Muscle of leg (tissue), 11 donors: ENCODE measurements around the gene ZNF586. TPM values are rescaled to one million over a fixed set of nuclear protein-coding genes. Genes with fewer than 3 reads are reported as not detected.
"Not testable (repeated sequence)": the region's sequence is repeated elsewhere in the genome, so short reads cannot be mapped to it uniquely, and the experiment has no call there.

ENCODE experiments used
- DNase-seq: peaks from one replicate; pipeline ENCODE4 v3.0.0; 2013
- H3K27ac ChIP-seq: one replicate; pipeline ENCODE4 v1.5.1; 2013; ENCODE audit warnings: mild to moderate bottlenecking, low read length, control low read depth
- H3K27me3 ChIP-seq: one replicate; pipeline ENCODE4 v1.6.1; 2013; ENCODE audit warnings: low read length; ENCODE audit not compliant: control insufficient read depth, insufficient read depth
- H3K36me3 ChIP-seq: one replicate; pipeline ENCODE4 v1.6.1; 2013; ENCODE audit warnings: low read length; ENCODE audit not compliant: control insufficient read depth, insufficient read depth
- H3K4me1 ChIP-seq: one replicate; pipeline ENCODE4 v1.6.1; 2013; ENCODE audit warnings: low read length; ENCODE audit not compliant: control insufficient read depth, insufficient read depth
- H3K4me3 ChIP-seq: one replicate; pipeline ENCODE4 v1.5.1; 2013; ENCODE audit warnings: low read length, control low read depth
- H3K9me3 ChIP-seq: replicated peaks from 2 replicates; pipeline ENCODE4 v1.6.1; 2013; ENCODE audit warnings: low read depth, low read length; ENCODE audit not compliant: control insufficient read depth
- WGBS: methylation state at CpG from one replicate; pipeline ENCODE4 v1.1.5; 2013; ENCODE audit warnings: missing lambda C conversion rate; ENCODE audit not compliant: insufficient coverage; 5-methylcytosine and 5-hydroxymethylcytosine counted together
- polyA plus RNA-seq, 8 donors: library from polyadenylated mRNA; unstranded; fragments of 120-200 nt; gene quantifications; one replicate each; pipeline versions ENCODE4 v1.2.1 to v1.2.3, GENCODE V29; 2013; ENCODE audit warnings: inconsistent platforms in 1 of 8, low replicate concordance in 1 of 8; ENCODE audit not compliant: insufficient read length in 8 of 8, insufficient read depth in 1 of 8
- total RNA-seq: library from RNA; stranded (reverse); fragments of 120-200 nt; gene quantifications from one replicate; pipeline ENCODE4 v1.2.4, GENCODE V29; 2013

Gene ZNF586
- total and polyA plus RNA-seq, 9 donors, result 9.2 to 20.7 (median 11.2) TPM

- DNase-seq, result no peak
- Histone ChIP-seq H3K27me3 (no peaks in the 10 kb centered on the region), H3K4me3 (no peak overlapping the region), H3K36me3 (peaks cover 24% of the 10 kb centered on the region), H3K4me1 (no peaks in the 10 kb centered on the region), H3K27ac (no peak overlapping the region), H3K9me3 (peaks cover 65% of the 10 kb centered on the region)
- 97% methylated on average over 3 of the region's 5 CpGs for WGBS
Observed at GRCh38 chr19:57786906-57787305, 17.4 kb downstream of the ZNF586 start.

- Histone ChIP-seq H3K27ac (no peak overlapping the region), H3K36me3 (peaks cover 29% of the 10 kb centered on the region), H3K4me1 (no peaks in the 10 kb centered on the region), H3K4me3 (no peak overlapping the region), H3K9me3 (peaks cover 72% of the 10 kb centered on the region), H3K27me3 (no peaks in the 10 kb centered on the region)
- no peak for DNase-seq
Observed at GRCh38 chr19:57788114-57788692, 18.7 kb downstream of the ZNF586 start.

GRCh38 chr19:57789288-57789687, 19.8 kb downstream of the ZNF586 start:
- DNase-seq, result no peak
- no CpG with 5 or more reads among the region's 4 CpGs for WGBS
- H3K9me3 ChIP-seq, result peaks cover 67% of the 10 kb centered on the region

GRCh38 chr19:57796580-57796979, 27.1 kb downstream of the ZNF586 start:
- not testable (repeated sequence) for H3K27me3 ChIP-seq, H3K9me3 ChIP-seq, H3K4me1 ChIP-seq, H3K4me3 ChIP-seq, H3K27ac ChIP-seq, DNase-seq
- H3K36me3 ChIP-seq, result peaks cover 18% of the 10 kb centered on the region
- WGBS, result no CpG with 5 or more reads among the region's 1 CpG

More at GRCh38 chr19:57789288-57789687, 19.8 kb downstream of the ZNF586 start:
- no peak overlapping the region for H3K4me3 ChIP-seq
- H3K27ac ChIP-seq, result no peak overlapping the region
- H3K27me3 ChIP-seq, result no peaks in the 10 kb centered on the region
- no peaks in the 10 kb centered on the region for H3K4me1 ChIP-seq
- H3K36me3 ChIP-seq, result peaks cover 29% of the 10 kb centered on the region

- DNase-seq, result no peak
- WGBS, result 17% methylated on average over 1 of the region's 5 CpGs
- Histone ChIP-seq H3K27ac (no peak overlapping the region), H3K27me3 (no peaks in the 10 kb centered on the region), H3K9me3 (no peaks in the 10 kb centered on the region), H3K4me3 (no peak overlapping the region), H3K36me3 (peaks cover 5% of the 10 kb centered on the region), H3K4me1 (peaks cover 3% of the 10 kb centered on the region)
Observed at GRCh38 chr19:57800696-57801095, 31.2 kb downstream of the ZNF586 start.

- Histone ChIP-seq H3K27me3 (no peaks in the 10 kb centered on the region), H3K4me3 (no peak overlapping the region), H3K27ac (no peak overlapping the region), H3K4me1 (peaks cover 3% of the 10 kb centered on the region), H3K36me3 (peaks cover 3% of the 10 kb centered on the region), H3K9me3 (no peaks in the 10 kb centered on the region)
- WGBS, result 81% methylated on average over 4 of the region's 4 CpGs
- no peak for DNase-seq
Observed at GRCh38 chr19:57802269-57802668, 32.8 kb downstream of the ZNF586 start.

GRCh38 chr19:57803265-57803593, 33.8 kb downstream of the ZNF586 start:
- H3K9me3 ChIP-seq, result no peaks in the 10 kb centered on the region
- H3K27me3 ChIP-seq, result no peaks in the 10 kb centered on the region
- peak overlapping the region; percentile 56 for H3K4me3 ChIP-seq
- H3K4me1 ChIP-seq, result peaks cover 3% of the 10 kb centered on the region
- no peak for DNase-seq
- peaks cover 8% of the 10 kb centered on the region for H3K36me3 ChIP-seq
- WGBS, result 2% methylated on average over 6 of the region's 6 CpGs
- H3K27ac ChIP-seq, result peak overlapping the region; percentile 89

GRCh38 chr19:57803594-57804325, 34.3 kb downstream of the ZNF586 start:
- H3K36me3 ChIP-seq, result peaks cover 13% of the 10 kb centered on the region
- peak overlapping the region; percentile 56 for H3K4me3 ChIP-seq
- H3K9me3 ChIP-seq, result no peaks in the 10 kb centered on the region
- H3K27me3 ChIP-seq, result no peaks in the 10 kb centered on the region
- peaks cover 3% of the 10 kb centered on the region for H3K4me1 ChIP-seq
- DNase-seq, result peak; percentile 58
- WGBS, result 0% methylated on average over 8 of the region's 19 CpGs
- H3K27ac ChIP-seq, result peak overlapping the region; percentile 89

- no peaks in the 10 kb centered on the region for H3K27me3 ChIP-seq
- no peaks in the 10 kb centered on the region for H3K9me3 ChIP-seq
- H3K27ac ChIP-seq, result no peak overlapping the region
- peaks cover 3% of the 10 kb centered on the region for H3K4me1 ChIP-seq
- 75% methylated on average over 1 of the region's 2 CpGs for WGBS
- no peak overlapping the region for H3K4me3 ChIP-seq
- peaks cover 19% of the 10 kb centered on the region for H3K36me3 ChIP-seq
- no peak for DNase-seq
Observed at GRCh38 chr19:57807541-57807940, 38.1 kb downstream of the ZNF586 start.

- H3K4me3 ChIP-seq, H3K9me3 ChIP-seq, H3K27me3 ChIP-seq, H3K27ac ChIP-seq, DNase-seq: not testable (repeated sequence)
- peaks cover 21% of the 10 kb centered on the region for H3K36me3 ChIP-seq
- peaks cover 10% of the 10 kb centered on the region for H3K4me1 ChIP-seq
- WGBS, result 53% methylated on average over 8 of the region's 17 CpGs
Observed at GRCh38 chr19:57810410-57811295, 41.2 kb downstream of the ZNF586 start.
